Measurements from ENCODE around the gene PHLPP2.
A peak's percentile ranks its signal among the peaks of the same experiment; 100 is the strongest.

PHLPP2 gene

GRCh38 chr16:71724320-71724751 is at the start of gene PHLPP2:
Gene PHLPP2 (minus strand): TSS chr16:71724701. CDS start chr16:71714795, 9,906 bp downstream.
- no peak for DNase-seq

- DNase-seq = no peak
These were observed 47.1 kb upstream of the PHLPP2 start for GRCh38 chr16:71771571-71771970.

GRCh38 chr16:71769222-71769621 is 44.7 kb upstream of the PHLPP2 start:
- DNase-seq = no peak

GRCh38 chr16:71767060-71767900 is 42.8 kb upstream of the PHLPP2 start:
- DNase-seq = no peak

GRCh38 chr16:71762186-71762585 is 37.7 kb upstream of the PHLPP2 start:
- DNase-seq = no peak

- no peak for DNase-seq
These were observed 36.6 kb upstream of the PHLPP2 start for GRCh38 chr16:71761097-71761496.

- no peak for DNase-seq
These were observed 33.8 kb upstream of the PHLPP2 start for GRCh38 chr16:71758293-71758760.

GRCh38 chr16:71754652-71755051 is 30.2 kb upstream of the PHLPP2 start:
- DNase-seq = no peak

- no peak for DNase-seq
These were observed 29.6 kb upstream of the PHLPP2 start for GRCh38 chr16:71754108-71754507.

GRCh38 chr16:71748226-71748625 is 23.7 kb upstream of the PHLPP2 start:
- DNase-seq = no peak

GRCh38 chr16:71746442-71747046 is 22.0 kb upstream of the PHLPP2 start:
- DNase-seq = peak; percentile 64

- DNase-seq = no peak
These were observed 14.4 kb upstream of the PHLPP2 start for GRCh38 chr16:71738855-71739254.

GRCh38 chr16:71737501-71737900 is 13.0 kb upstream of the PHLPP2 start:
- no peak for DNase-seq

GRCh38 chr16:71734511-71734910 is 10.0 kb upstream of the PHLPP2 start:
- no peak for DNase-seq

GRCh38 chr16:71732587-71732986 is 8.1 kb upstream of the PHLPP2 start:
- DNase-seq = no peak

GRCh38 chr16:71727551-71728324 is 3.2 kb upstream of the PHLPP2 start:
- no peak for DNase-seq

- DNase-seq = peak; percentile 37
These were observed 2.2 kb upstream of the PHLPP2 start for GRCh38 chr16:71726476-71727315.

- peak; percentile 87 for DNase-seq
These were observed 773 bp downstream of the PHLPP2 start for GRCh38 chr16:71723537-71724319.

- DNase-seq = peak; percentile 60
These were observed 1.5 kb downstream of the PHLPP2 start for GRCh38 chr16:71722801-71723536.

- DNase-seq = no peak
These were observed 3.3 kb downstream of the PHLPP2 start for GRCh38 chr16:71721066-71721740.

All from NCI-H2171 treated with DMSO at 0.1 percent for 48 hours (cell line).